NCI-H128 (cell line): ENCODE results near the gene CNIH4.
"Not testable (repeated sequence)": the region's sequence is repeated elsewhere in the genome, so short reads cannot be mapped to it uniquely, and the experiment has no call there.

Experiments used
- DNase-seq: peaks from one replicate; lab custom pipeline; 2025; ENCODE audit not compliant: unreplicated experiment; lab: John Stamatoyannopoulos, UW

The CNIH4 gene

GRCh38 chr1:224356685-224357625 is at the start of gene CNIH4:
Gene CNIH4, plus strand, starts transcription at chr1:224356879. Its CDS starts 46 bp downstream, at chr1:224356925.
- peak; percentile 91 for DNase-seq

- DNase-seq: no peak
Measured at GRCh38 chr1:224308064-224308463, 48.6 kb upstream of the CNIH4 start.

- DNase-seq: not testable (repeated sequence)
Measured at GRCh38 chr1:224311503-224311902, 45.2 kb upstream of the CNIH4 start.

- no peak for DNase-seq
Measured at GRCh38 chr1:224312025-224312424, 44.7 kb upstream of the CNIH4 start.

- DNase-seq: peak; percentile 75
Measured at GRCh38 chr1:224317383-224318045, 39.2 kb upstream of the CNIH4 start.

- DNase-seq: no peak
Measured at GRCh38 chr1:224321706-224322105, 35.0 kb upstream of the CNIH4 start.

- DNase-seq: no peak
Measured at GRCh38 chr1:224325959-224326358, 30.7 kb upstream of the CNIH4 start.

GRCh38 chr1:224328644-224329043 is 28.0 kb upstream of the CNIH4 start:
- DNase-seq: no peak

- no peak for DNase-seq
Measured at GRCh38 chr1:224329484-224329841, 27.2 kb upstream of the CNIH4 start.

GRCh38 chr1:224329842-224330753 is 26.6 kb upstream of the CNIH4 start, which contains the start of gene NVL:
Gene NVL, minus strand, starts transcription at chr1:224330172. Its CDS starts 45 bp downstream, at chr1:224330127.
- DNase-seq: peak; percentile 91

GRCh38 chr1:224331326-224331725 is 25.4 kb upstream of the CNIH4 start:
- DNase-seq: no peak

- no peak for DNase-seq
Measured at GRCh38 chr1:224331824-224332223, 24.9 kb upstream of the CNIH4 start.

- DNase-seq: peak; percentile 73
Measured at GRCh38 chr1:224333309-224333926, 23.3 kb upstream of the CNIH4 start.

- DNase-seq: no peak
Measured at GRCh38 chr1:224333939-224334786, 22.5 kb upstream of the CNIH4 start.

GRCh38 chr1:224338150-224338838 is 18.4 kb upstream of the CNIH4 start:
- DNase-seq: no peak

- no peak for DNase-seq
Measured at GRCh38 chr1:224339442-224340033, 17.1 kb upstream of the CNIH4 start.

GRCh38 chr1:224340453-224341384 is 16.0 kb upstream of the CNIH4 start:
- not testable (repeated sequence) for DNase-seq

GRCh38 chr1:224343679-224344078 is 13.0 kb upstream of the CNIH4 start:
- no peak for DNase-seq
